Stimulated activated naive CD8-positive, alpha-beta T cell treated with anti-CD3 and anti-CD28 coated beads, Interleukin-15, Interleukin-2, amounts not matched to agents 100 ng/mL and 50 ng/mL, for 24 hours (primary cell): ENCODE results near the gene TNRC18.
A peak's percentile ranks its signal among the peaks of the same experiment; 100 is the strongest.

Source experiments
- H3K27ac Mint-ChIP-seq: one replicate; pipeline ENCODE4 v1.8.0; 2021; ENCODE audit warnings: mild to moderate bottlenecking, mixed read lengths
- H3K27me3 Mint-ChIP-seq: one replicate; pipeline ENCODE4 v1.8.0; 2021; ENCODE audit warnings: mixed read lengths
- H3K36me3 Mint-ChIP-seq: one replicate; pipeline ENCODE4 v1.8.0; 2021; ENCODE audit warnings: low read depth, mixed read lengths
- H3K4me1 Mint-ChIP-seq: one replicate; pipeline ENCODE4 v1.8.0; 2021; ENCODE audit warnings: low read depth, mixed read lengths
- H3K4me3 Mint-ChIP-seq: one replicate; pipeline ENCODE4 v1.8.0; 2021; ENCODE audit warnings: mild to moderate bottlenecking, mixed read lengths
- H3K9me3 Mint-ChIP-seq: one replicate; pipeline ENCODE4 v1.8.0; 2021; ENCODE audit warnings: mixed read lengths

Gene TNRC18

GRCh38 chr7:5439209-5439571, 15.6 kb upstream of the TNRC18 start:
- Mint-ChIP-seq H3K36me3 (peaks cover 12% of the 10 kb centered on the region), H3K27me3 (peaks cover 7% of the 10 kb centered on the region), H3K4me3 (no peak overlapping the region), H3K27ac (no peak overlapping the region), H3K9me3 (no peaks in the 10 kb centered on the region), H3K4me1 (no peaks in the 10 kb centered on the region)

- no peaks in the 10 kb centered on the region for H3K4me1 Mint-ChIP-seq
- H3K9me3 Mint-ChIP-seq, result peaks cover 3% of the 10 kb centered on the region
- peaks cover 13% of the 10 kb centered on the region for H3K27me3 Mint-ChIP-seq
- peaks cover 12% of the 10 kb centered on the region for H3K36me3 Mint-ChIP-seq
- no peak overlapping the region for H3K27ac Mint-ChIP-seq
- no peak overlapping the region for H3K4me3 Mint-ChIP-seq
These were observed 14.4 kb upstream of the TNRC18 start for GRCh38 chr7:5437987-5438386.

GRCh38 chr7:5437348-5437892, 13.8 kb upstream of the TNRC18 start:
- H3K27ac Mint-ChIP-seq, result no peak overlapping the region

GRCh38 chr7:5436003-5436678, 12.5 kb upstream of the TNRC18 start:
- Mint-ChIP-seq H3K27me3 (peaks cover 29% of the 10 kb centered on the region), H3K36me3 (peaks cover 12% of the 10 kb centered on the region), H3K4me1 (no peaks in the 10 kb centered on the region), H3K9me3 (peaks cover 3% of the 10 kb centered on the region), H3K4me3 (no peak overlapping the region), H3K27ac (no peak overlapping the region)

More at GRCh38 chr7:5437348-5437892, 13.8 kb upstream of the TNRC18 start:
- peaks cover 12% of the 10 kb centered on the region for H3K36me3 Mint-ChIP-seq
- no peaks in the 10 kb centered on the region for H3K4me1 Mint-ChIP-seq
- H3K4me3 Mint-ChIP-seq, result no peak overlapping the region
- peaks cover 3% of the 10 kb centered on the region for H3K9me3 Mint-ChIP-seq
- H3K27me3 Mint-ChIP-seq, result peaks cover 18% of the 10 kb centered on the region

GRCh38 chr7:5435291-5436002, 11.8 kb upstream of the TNRC18 start:
- H3K27me3 Mint-ChIP-seq, result peaks cover 31% of the 10 kb centered on the region
- no peak overlapping the region for H3K27ac Mint-ChIP-seq
- no peak overlapping the region for H3K4me3 Mint-ChIP-seq
- no peaks in the 10 kb centered on the region for H3K4me1 Mint-ChIP-seq
- H3K9me3 Mint-ChIP-seq, result peaks cover 3% of the 10 kb centered on the region
- peaks cover 12% of the 10 kb centered on the region for H3K36me3 Mint-ChIP-seq

GRCh38 chr7:5433181-5433580, 9.5 kb upstream of the TNRC18 start:
- peaks cover 11% of the 10 kb centered on the region for H3K4me1 Mint-ChIP-seq
- H3K9me3 Mint-ChIP-seq, result peaks cover 3% of the 10 kb centered on the region
- H3K36me3 Mint-ChIP-seq, result peaks cover 12% of the 10 kb centered on the region
- H3K4me3 Mint-ChIP-seq, result no peak overlapping the region
- no peak overlapping the region for H3K27ac Mint-ChIP-seq
- peaks cover 48% of the 10 kb centered on the region for H3K27me3 Mint-ChIP-seq

- no peak overlapping the region for H3K4me3 Mint-ChIP-seq
- peaks cover 11% of the 10 kb centered on the region for H3K36me3 Mint-ChIP-seq
- no peak overlapping the region for H3K27ac Mint-ChIP-seq
- peaks cover 3% of the 10 kb centered on the region for H3K9me3 Mint-ChIP-seq
- H3K4me1 Mint-ChIP-seq, result peaks cover 11% of the 10 kb centered on the region
- peaks cover 50% of the 10 kb centered on the region for H3K27me3 Mint-ChIP-seq
These were observed 9.1 kb upstream of the TNRC18 start for GRCh38 chr7:5432691-5433090.

GRCh38 chr7:5431560-5432015, 8.0 kb upstream of the TNRC18 start:
- H3K36me3 Mint-ChIP-seq, result peaks cover 5% of the 10 kb centered on the region

GRCh38 chr7:5430612-5430947, 6.9 kb upstream of the TNRC18 start:
- no peak overlapping the region for H3K4me3 Mint-ChIP-seq

More at GRCh38 chr7:5431560-5432015, 8.0 kb upstream of the TNRC18 start:
- H3K9me3 Mint-ChIP-seq, result peaks cover 3% of the 10 kb centered on the region
- H3K4me1 Mint-ChIP-seq, result peaks cover 16% of the 10 kb centered on the region
- H3K27me3 Mint-ChIP-seq, result peaks cover 60% of the 10 kb centered on the region
- H3K27ac Mint-ChIP-seq, result no peak overlapping the region
- H3K4me3 Mint-ChIP-seq, result no peak overlapping the region

GRCh38 chr7:5429857-5430611, 6.4 kb upstream of the TNRC18 start:
- Mint-ChIP-seq H3K27ac (no peak overlapping the region), H3K36me3 (peaks cover 5% of the 10 kb centered on the region), H3K4me1 (peaks cover 28% of the 10 kb centered on the region), H3K27me3 (peaks cover 72% of the 10 kb centered on the region), H3K4me3 (peak overlapping the region; percentile 27), H3K9me3 (peaks cover 3% of the 10 kb centered on the region)

More at GRCh38 chr7:5430612-5430947, 6.9 kb upstream of the TNRC18 start:
- H3K27ac Mint-ChIP-seq, result no peak overlapping the region
- peaks cover 3% of the 10 kb centered on the region for H3K9me3 Mint-ChIP-seq
- H3K27me3 Mint-ChIP-seq, result peaks cover 67% of the 10 kb centered on the region
- peaks cover 5% of the 10 kb centered on the region for H3K36me3 Mint-ChIP-seq
- peaks cover 22% of the 10 kb centered on the region for H3K4me1 Mint-ChIP-seq

- Mint-ChIP-seq H3K27ac (no peak overlapping the region), H3K4me1 (peaks cover 35% of the 10 kb centered on the region), H3K27me3 (peaks cover 74% of the 10 kb centered on the region), H3K9me3 (peaks cover 3% of the 10 kb centered on the region), H3K36me3 (no peaks in the 10 kb centered on the region), H3K4me3 (peak overlapping the region; percentile 27)
These were observed 5.7 kb upstream of the TNRC18 start for GRCh38 chr7:5429253-5429856.

GRCh38 chr7:5428478-5429252, 5.0 kb upstream of the TNRC18 start:
- H3K4me3 Mint-ChIP-seq, result no peak overlapping the region
- H3K27me3 Mint-ChIP-seq, result peaks cover 74% of the 10 kb centered on the region
- H3K9me3 Mint-ChIP-seq, result peaks cover 3% of the 10 kb centered on the region
- H3K4me1 Mint-ChIP-seq, result peaks cover 36% of the 10 kb centered on the region
- H3K36me3 Mint-ChIP-seq, result no peaks in the 10 kb centered on the region
- H3K27ac Mint-ChIP-seq, result no peak overlapping the region

- H3K27ac Mint-ChIP-seq, result no peak overlapping the region
- no peaks in the 10 kb centered on the region for H3K36me3 Mint-ChIP-seq
- peaks cover 48% of the 10 kb centered on the region for H3K4me1 Mint-ChIP-seq
- H3K27me3 Mint-ChIP-seq, result peaks cover 64% of the 10 kb centered on the region
- no peaks in the 10 kb centered on the region for H3K9me3 Mint-ChIP-seq
- peak overlapping the region; percentile 54 for H3K4me3 Mint-ChIP-seq
These were observed 2.5 kb upstream of the TNRC18 start for GRCh38 chr7:5426226-5426475.

GRCh38 chr7:5425507-5426225, 2.0 kb upstream of the TNRC18 start:
- Mint-ChIP-seq H3K9me3 (no peaks in the 10 kb centered on the region), H3K36me3 (no peaks in the 10 kb centered on the region), H3K27me3 (peaks cover 66% of the 10 kb centered on the region), H3K27ac (peak overlapping the region; percentile 31), H3K4me3 (peak overlapping the region; percentile 54), H3K4me1 (peaks cover 49% of the 10 kb centered on the region)
